GM12878 (cell line): ENCODE data around the gene SSPN. TPM values are rescaled to one million over a fixed set of nuclear protein-coding genes. Genes with fewer than 3 reads are reported as not detected.

Experiments
- ASH2L ChIP-seq: fragments of 300-600, 200-600 bp; sonication (generic); IDR thresholded peaks from 2 replicates; pipeline ENCODE4 v1.6.1; 2017; ENCODE audit warnings: low read depth, mild to moderate bottlenecking, borderline replicate concordance
- CBX3 ChIP-seq: fragments of 200-600 bp; sonication (generic); IDR thresholded peaks from 2 replicates; pipeline ENCODE4 v1.6.1; 2016; ENCODE audit warnings: low read depth, borderline replicate concordance
- FOXM1 ChIP-seq: IDR thresholded peaks from 2 replicates; pipeline ENCODE4 v1.6.1; 2012; ENCODE audit warnings: low read depth, mild to moderate bottlenecking, inconsistent platforms, low read length, moderate library complexity
- GATAD2B ChIP-seq: fragments of 450-650 bp; conservative IDR thresholded peaks from 2 replicates; pipeline ENCODE4 v1.6.1; 2017; ENCODE audit warnings: low read depth, mild to moderate bottlenecking, moderate library complexity
- HDAC2 ChIP-seq: fragments of 200-600 bp; sonication (generic); IDR thresholded peaks from 2 replicates; pipeline ENCODE4 v1.6.1; 2017
- NFYA ChIP-seq: IDR thresholded peaks from 2 replicates; pipeline ENCODE4 v1.6.1; 2011; ENCODE audit warnings: low read depth, mild to moderate bottlenecking, low read length, improper control_type of control experiment, borderline replicate concordance
- NRF1 ChIP-seq: conservative IDR thresholded peaks from 2 replicates; pipeline ENCODE4 v1.6.1; 2011; ENCODE audit warnings: mild to moderate bottlenecking, low read depth, low read length, improper control_type of control experiment
- RBBP5 ChIP-seq: fragments of 200-600 bp; sonication (generic); conservative IDR thresholded peaks from 2 replicates; pipeline ENCODE4 v1.6.1; 2016
- SMAD5 ChIP-seq: IDR thresholded peaks from 2 replicates; pipeline ENCODE4 v1.6.1; 2016; ENCODE audit warnings: antibody characterized with exemption, low read depth
- SREBF1 ChIP-seq: IDR thresholded peaks from 2 replicates; pipeline ENCODE4 v1.6.1; 2012; ENCODE audit warnings: mild to moderate bottlenecking, low read length
- TAF1 ChIP-seq: IDR thresholded peaks from 2 replicates; pipeline ENCODE4 v1.6.1; 2011; ENCODE audit warnings: mild to moderate bottlenecking, low read depth, low read length, borderline replicate concordance
- YBX1 ChIP-seq: fragments of 450-650 bp; IDR thresholded peaks from 2 replicates; pipeline ENCODE4 v1.6.1; 2016; ENCODE audit warnings: antibody characterized with exemption
- ZNF384 ChIP-seq: IDR thresholded peaks from 2 replicates; pipeline ENCODE4 v1.6.1; 2012; ENCODE audit warnings: low read depth, mild to moderate bottlenecking, low read length, improper control_type of control experiment, borderline replicate concordance
- polyA plus RNA-seq, 11 experiments: library from polyadenylated mRNA; depleted of rRNA in 4 of 11; unstranded in 6 of 11; stranded (reverse) in 5 of 11; fragments of >200 nt; fragmentation: Nextera tagmentation in 4 of 11; fragmentation: Illumina TruSeq in 1 of 11; extraction: Ambion mirVana in 4 of 11; extraction: Trizol in 1 of 11; gene quantifications; 1 replicate in 1 of 11; 2 replicates in 10 of 11; pipeline versions ENCODE4 v1.2.1 to v1.2.3, GENCODE V29; 2011 to 2016; ENCODE audit warnings: inconsistent platforms in 2 of 11, missing spikeins in 2 of 11, low read depth in 1 of 11
- total RNA-seq, 4 experiments: library from RNA; depleted of rRNA in 3 of 4; stranded (reverse); fragments of >200 nt in 3 of 4; fragmentation: Illumina TruSeq in 1 of 4; extraction: Trizol in 1 of 4; gene quantifications; 2 replicates each; pipeline versions ENCODE4 v1.2.1 to v1.2.3, GENCODE V29; 2013 to 2021
- TF ChIP-seq, protein P1 (sequence below): fragments of 450-650 bp; IDR thresholded peaks from 2 replicates; pipeline ENCODE4 v1.6.1; 2014; ENCODE audit warnings: mild to moderate bottlenecking
- TF ChIP-seq, protein P2 (sequence below): fragments of 450-650 bp; IDR thresholded peaks from 2 replicates; pipeline ENCODE4 v1.6.1; 2017; ENCODE audit warnings: antibody characterized with exemption, mild to moderate bottlenecking, moderate library complexity
- TF ChIP-seq, protein P3 (sequence below): fragments of 450-650 bp; IDR thresholded peaks from 2 replicates; pipeline ENCODE4 v1.6.1; 2016; ENCODE audit warnings: mild to moderate bottlenecking
- TF ChIP-seq, protein P4 (sequence below): IDR thresholded peaks from 2 replicates; pipeline ENCODE4 v1.6.1; 2012; ENCODE audit warnings: low read length, inconsistent platforms

The SSPN gene
- total and polyA plus RNA-seq, 10 of the 15 experiments (the other 5 are each of a cell fraction or from before 2014, with no cell fraction given): 0.04 to 0.41 (median 0.28) TPM; not detected in 5

DNA sequence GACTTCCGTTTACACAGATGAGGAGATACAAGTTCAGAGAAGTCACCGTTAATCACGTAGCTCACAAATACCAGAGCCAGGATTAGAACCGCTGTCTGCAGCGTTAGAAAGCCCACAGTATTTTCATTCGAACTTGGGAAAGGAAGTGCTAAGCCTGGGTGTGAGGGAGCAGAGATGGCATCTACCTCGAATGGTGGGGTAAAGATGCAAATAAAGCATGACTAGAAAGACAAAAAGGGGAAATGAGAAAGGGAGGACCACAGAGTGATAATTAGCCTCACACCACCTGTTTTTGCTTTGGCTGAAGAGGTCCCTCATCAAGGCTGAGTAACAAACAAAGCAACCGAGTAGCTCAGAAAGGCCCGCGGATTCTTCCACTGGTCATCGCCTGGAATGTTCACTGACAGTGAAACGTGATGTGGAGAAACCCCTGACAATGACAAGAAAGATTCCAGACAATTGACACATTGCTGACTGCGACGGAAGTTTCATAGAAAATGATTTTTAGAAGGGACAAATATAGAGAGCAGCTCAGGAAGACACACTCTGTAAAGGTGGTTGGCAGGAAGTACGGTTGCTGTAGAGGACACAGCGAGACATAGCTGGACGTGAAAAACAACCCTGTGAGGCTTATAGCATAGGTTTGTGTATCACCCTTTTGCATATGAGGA lies 39.0 kb upstream of the SSPN start (continued):
- TF ChIP-seq, protein P1, sequence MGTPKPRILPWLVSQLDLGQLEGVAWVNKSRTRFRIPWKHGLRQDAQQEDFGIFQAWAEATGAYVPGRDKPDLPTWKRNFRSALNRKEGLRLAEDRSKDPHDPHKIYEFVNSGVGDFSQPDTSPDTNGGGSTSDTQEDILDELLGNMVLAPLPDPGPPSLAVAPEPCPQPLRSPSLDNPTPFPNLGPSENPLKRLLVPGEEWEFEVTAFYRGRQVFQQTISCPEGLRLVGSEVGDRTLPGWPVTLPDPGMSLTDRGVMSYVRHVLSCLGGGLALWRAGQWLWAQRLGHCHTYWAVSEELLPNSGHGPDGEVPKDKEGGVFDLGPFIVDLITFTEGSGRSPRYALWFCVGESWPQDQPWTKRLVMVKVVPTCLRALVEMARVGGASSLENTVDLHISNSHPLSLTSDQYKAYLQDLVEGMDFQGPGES: no peak
- no peak; the same call in 1 of the 2 replicates for TF ChIP-seq HDAC2
- peak; percentile 87 for TF ChIP-seq GATAD2B
- no peak for TF ChIP-seq CBX3
- TF ChIP-seq YBX1: no peak
- no peak for TF ChIP-seq ZNF384
- TF ChIP-seq FOXM1: peak; percentile 83
- TF ChIP-seq SREBF1: no peak
- TF ChIP-seq ASH2L: peak; percentile 80; the same call in 1 of the 2 replicates
- TF ChIP-seq RBBP5: 0 out of 2 replicates have a peak, but pooled peaks have one; percentile 84
- no peak for TF ChIP-seq TAF1
- no peak for TF ChIP-seq NFYA
- TF ChIP-seq, protein P2, sequence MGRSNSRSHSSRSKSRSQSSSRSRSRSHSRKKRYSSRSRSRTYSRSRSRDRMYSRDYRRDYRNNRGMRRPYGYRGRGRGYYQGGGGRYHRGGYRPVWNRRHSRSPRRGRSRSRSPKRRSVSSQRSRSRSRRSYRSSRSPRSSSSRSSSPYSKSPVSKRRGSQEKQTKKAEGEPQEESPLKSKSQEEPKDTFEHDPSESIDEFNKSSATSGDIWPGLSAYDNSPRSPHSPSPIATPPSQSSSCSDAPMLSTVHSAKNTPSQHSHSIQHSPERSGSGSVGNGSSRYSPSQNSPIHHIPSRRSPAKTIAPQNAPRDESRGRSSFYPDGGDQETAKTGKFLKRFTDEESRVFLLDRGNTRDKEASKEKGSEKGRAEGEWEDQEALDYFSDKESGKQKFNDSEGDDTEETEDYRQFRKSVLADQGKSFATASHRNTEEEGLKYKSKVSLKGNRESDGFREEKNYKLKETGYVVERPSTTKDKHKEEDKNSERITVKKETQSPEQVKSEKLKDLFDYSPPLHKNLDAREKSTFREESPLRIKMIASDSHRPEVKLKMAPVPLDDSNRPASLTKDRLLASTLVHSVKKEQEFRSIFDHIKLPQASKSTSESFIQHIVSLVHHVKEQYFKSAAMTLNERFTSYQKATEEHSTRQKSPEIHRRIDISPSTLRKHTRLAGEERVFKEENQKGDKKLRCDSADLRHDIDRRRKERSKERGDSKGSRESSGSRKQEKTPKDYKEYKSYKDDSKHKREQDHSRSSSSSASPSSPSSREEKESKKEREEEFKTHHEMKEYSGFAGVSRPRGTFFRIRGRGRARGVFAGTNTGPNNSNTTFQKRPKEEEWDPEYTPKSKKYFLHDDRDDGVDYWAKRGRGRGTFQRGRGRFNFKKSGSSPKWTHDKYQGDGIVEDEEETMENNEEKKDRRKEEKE: no peak
- TF ChIP-seq SMAD5: no peak
- TF ChIP-seq, protein P3, sequence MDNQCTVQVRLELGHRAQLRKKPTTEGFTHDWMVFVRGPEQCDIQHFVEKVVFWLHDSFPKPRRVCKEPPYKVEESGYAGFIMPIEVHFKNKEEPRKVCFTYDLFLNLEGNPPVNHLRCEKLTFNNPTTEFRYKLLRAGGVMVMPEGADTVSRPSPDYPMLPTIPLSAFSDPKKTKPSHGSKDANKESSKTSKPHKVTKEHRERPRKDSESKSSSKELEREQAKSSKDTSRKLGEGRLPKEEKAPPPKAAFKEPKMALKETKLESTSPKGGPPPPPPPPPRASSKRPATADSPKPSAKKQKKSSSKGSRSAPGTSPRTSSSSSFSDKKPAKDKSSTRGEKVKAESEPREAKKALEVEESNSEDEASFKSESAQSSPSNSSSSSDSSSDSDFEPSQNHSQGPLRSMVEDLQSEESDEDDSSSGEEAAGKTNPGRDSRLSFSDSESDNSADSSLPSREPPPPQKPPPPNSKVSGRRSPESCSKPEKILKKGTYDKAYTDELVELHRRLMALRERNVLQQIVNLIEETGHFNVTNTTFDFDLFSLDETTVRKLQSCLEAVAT: peak; percentile 88
- TF ChIP-seq NRF1: no peak
- TF ChIP-seq, protein P4, sequence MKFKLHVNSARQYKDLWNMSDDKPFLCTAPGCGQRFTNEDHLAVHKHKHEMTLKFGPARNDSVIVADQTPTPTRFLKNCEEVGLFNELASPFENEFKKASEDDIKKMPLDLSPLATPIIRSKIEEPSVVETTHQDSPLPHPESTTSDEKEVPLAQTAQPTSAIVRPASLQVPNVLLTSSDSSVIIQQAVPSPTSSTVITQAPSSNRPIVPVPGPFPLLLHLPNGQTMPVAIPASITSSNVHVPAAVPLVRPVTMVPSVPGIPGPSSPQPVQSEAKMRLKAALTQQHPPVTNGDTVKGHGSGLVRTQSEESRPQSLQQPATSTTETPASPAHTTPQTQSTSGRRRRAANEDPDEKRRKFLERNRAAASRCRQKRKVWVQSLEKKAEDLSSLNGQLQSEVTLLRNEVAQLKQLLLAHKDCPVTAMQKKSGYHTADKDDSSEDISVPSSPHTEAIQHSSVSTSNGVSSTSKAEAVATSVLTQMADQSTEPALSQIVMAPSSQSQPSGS: peak; percentile 80
